ENCODE data around the gene NAB2.

The NAB2 gene

GRCh38 chr12:57087691-57088353 lies 1.1 kb upstream of the NAB2 start:
- peak overlapping the region; percentile 65 for H3K27ac ChIP-seq
- no peaks in the 10 kb centered on the region for H3K36me3 ChIP-seq (ENCODE audit: insufficient read depth)
- H3K79me2 ChIP-seq (ENCODE audit: insufficient read depth, low read depth), result no peaks in the 10 kb centered on the region
- H3K4me3 ChIP-seq (IDR thresholded peaks at IDR 0.05; ENCODE audit: insufficient read depth, low read depth, low read length), result peak overlapping the region; percentile 79
- no peaks in the 10 kb centered on the region for H3K27me3 ChIP-seq (ENCODE audit: insufficient read depth, low read depth)
- H4K20me1 ChIP-seq (ENCODE audit: insufficient read depth), result no peaks in the 10 kb centered on the region
- H3K4me1 ChIP-seq (ENCODE audit: low read depth, poor library complexity, severe bottlenecking), result peaks cover 18% of the 10 kb centered on the region
- peak overlapping the region; percentile 85 for H2AFZ ChIP-seq (ENCODE audit: low read depth)
- peak overlapping the region; percentile 72 for H3K4me2 ChIP-seq
- peak overlapping the region; percentile 69 for H3K9ac ChIP-seq
- TF ChIP-seq CTCF (conservative IDR thresholded peaks at IDR 0.05; ENCODE audit: low read depth, low read length), result 0 out of 2 replicates have a peak, but pooled peaks have one; percentile 28

- Histone ChIP-seq H3K36me3 (ENCODE audit: insufficient read depth) (no peaks in the 10 kb centered on the region), H2AFZ (ENCODE audit: low read depth) (peak overlapping the region; percentile 73), H3K79me2 (ENCODE audit: insufficient read depth, low read depth) (no peaks in the 10 kb centered on the region), H3K27ac (no peak overlapping the region), H3K4me1 (ENCODE audit: low read depth, poor library complexity, severe bottlenecking) (peaks cover 18% of the 10 kb centered on the region), H3K4me2 (peak overlapping the region; percentile 62), H3K27me3 (ENCODE audit: insufficient read depth, low read depth) (no peaks in the 10 kb centered on the region), H3K4me3 (IDR thresholded peaks at IDR 0.05; ENCODE audit: insufficient read depth, low read depth, low read length) (no peak overlapping the region), H3K9ac (peak overlapping the region; percentile 26; the same call in 1 of the 2 replicates), H4K20me1 (ENCODE audit: insufficient read depth) (no peaks in the 10 kb centered on the region)
- TF ChIP-seq CTCF (conservative IDR thresholded peaks at IDR 0.05; ENCODE audit: low read depth, low read length), result no peak
Observed at GRCh38 chr12:57089271-57090245, 644 bp downstream of the NAB2 start.

- Histone ChIP-seq H3K4me3 (IDR thresholded peaks at IDR 0.05; ENCODE audit: insufficient read depth, low read depth, low read length) (no peak overlapping the region), H4K20me1 (ENCODE audit: insufficient read depth) (no peaks in the 10 kb centered on the region), H3K36me3 (ENCODE audit: insufficient read depth) (no peaks in the 10 kb centered on the region), H3K27me3 (ENCODE audit: insufficient read depth, low read depth) (no peaks in the 10 kb centered on the region), H3K4me1 (ENCODE audit: low read depth, poor library complexity, severe bottlenecking) (peaks cover 14% of the 10 kb centered on the region), H3K79me2 (ENCODE audit: insufficient read depth, low read depth) (no peaks in the 10 kb centered on the region), H3K27ac (no peak overlapping the region), H3K4me2 (no peak overlapping the region), H3K9ac (no peak overlapping the region), H2AFZ (ENCODE audit: low read depth) (no peak overlapping the region)
- TF ChIP-seq CTCF (conservative IDR thresholded peaks at IDR 0.05; ENCODE audit: low read depth, low read length), result no peak
Observed at GRCh38 chr12:57090490-57090889, 1.6 kb downstream of the NAB2 start.

- H3K4me2 ChIP-seq, result no peak overlapping the region
- TF ChIP-seq CTCF (conservative IDR thresholded peaks at IDR 0.05; ENCODE audit: low read depth, low read length), result no peak
- no peaks in the 10 kb centered on the region for H3K79me2 ChIP-seq (ENCODE audit: insufficient read depth, low read depth)
- H3K36me3 ChIP-seq (ENCODE audit: insufficient read depth), result no peaks in the 10 kb centered on the region
- no peaks in the 10 kb centered on the region for H4K20me1 ChIP-seq (ENCODE audit: insufficient read depth)
- no peak overlapping the region for H3K27ac ChIP-seq
- no peaks in the 10 kb centered on the region for H3K27me3 ChIP-seq (ENCODE audit: insufficient read depth, low read depth)
- H3K4me1 ChIP-seq (ENCODE audit: low read depth, poor library complexity, severe bottlenecking), result peaks cover 9% of the 10 kb centered on the region
- no peak overlapping the region for H3K9ac ChIP-seq
- no peak overlapping the region for H3K4me3 ChIP-seq (IDR thresholded peaks at IDR 0.05; ENCODE audit: insufficient read depth, low read depth, low read length)
- H2AFZ ChIP-seq (ENCODE audit: low read depth), result no peak overlapping the region
Observed at GRCh38 chr12:57090924-57091637, 2.2 kb downstream of the NAB2 start.
